ENCODE data around the gene SRGAP1.

Gene SRGAP1

DNA sequence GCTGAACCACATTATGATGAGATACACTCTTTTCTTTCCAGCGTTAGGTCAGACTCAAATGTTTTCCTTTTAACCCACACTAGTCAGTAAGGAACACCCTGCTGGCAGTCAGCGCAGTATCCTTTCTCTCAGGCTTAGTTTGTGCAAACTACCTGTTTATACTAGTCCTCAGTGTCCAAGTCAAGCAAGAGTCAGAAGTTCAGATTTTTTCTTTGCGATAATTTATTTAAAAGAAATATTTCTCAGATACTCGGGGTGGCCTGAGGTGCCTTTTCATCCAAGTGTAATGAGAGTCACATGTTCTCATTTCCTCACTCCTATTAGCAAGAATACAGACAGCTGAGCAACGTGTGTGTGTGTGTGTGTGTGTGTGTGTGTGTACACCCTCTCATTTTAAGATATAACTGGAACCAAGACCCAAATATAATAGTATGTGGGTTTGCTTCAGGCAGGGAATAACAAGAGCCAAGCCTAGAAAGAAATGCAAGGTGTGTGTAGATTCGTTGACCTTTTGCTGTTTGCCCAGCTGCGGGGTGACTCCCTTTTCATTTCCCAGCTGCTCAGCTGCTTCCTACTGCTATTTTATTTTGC is 194.9 kb downstream of the SRGAP1 start:
- Histone ChIP-seq H3K4me3 (replicated peaks; ENCODE audit: insufficient read depth, low read length) (no peak overlapping the region), H3K27ac (replicated peaks) (no peak overlapping the region), H3K27me3 (ENCODE audit: insufficient read depth, poor library complexity, severe bottlenecking) (no peaks in the 10 kb centered on the region)
- TF ChIP-seq CTCF (IDR thresholded peaks at IDR 0.05; ENCODE audit: insufficient read depth, low read length) (no peak), REST (IDR thresholded peaks at IDR 0.05; ENCODE audit: insufficient replicate concordance, low read depth) (no peak), GABPA (IDR thresholded peaks at IDR 0.05; ENCODE audit: low read depth) (no peak), POLR2AphosphoS5 (IDR thresholded peaks at IDR 0.05; ENCODE audit: low read depth) (no peak), SPI1 (IDR thresholded peaks at IDR 0.05; ENCODE audit: borderline replicate concordance, low read depth) (no peak)
- DNase-seq (ENCODE audit: low read depth in 1 of 2, low spot score in 1 of 2), result no peak

DNA sequence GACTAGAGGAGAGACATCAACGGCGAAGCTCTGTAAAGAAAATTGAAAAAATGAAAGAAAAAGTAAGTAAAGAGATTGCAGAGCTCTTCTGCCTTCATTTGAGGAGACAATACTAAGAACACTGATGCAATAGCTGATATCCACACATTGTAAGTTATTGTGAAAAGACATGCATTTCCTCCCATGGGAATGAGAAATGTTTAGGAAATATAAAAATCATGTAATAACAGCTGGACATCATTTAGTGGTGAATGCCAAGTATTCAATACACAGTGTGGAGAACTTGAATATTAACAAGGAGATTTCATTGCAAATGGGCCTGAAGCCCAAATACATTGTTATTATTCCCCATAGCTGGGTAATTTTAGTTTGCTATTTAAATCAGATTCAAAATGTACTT is 198.4 kb downstream of the SRGAP1 start:
- TF ChIP-seq GABPA (IDR thresholded peaks at IDR 0.05; ENCODE audit: low read depth) (no peak), CTCF (IDR thresholded peaks at IDR 0.05; ENCODE audit: insufficient read depth, low read length) (no peak), REST (IDR thresholded peaks at IDR 0.05; ENCODE audit: insufficient replicate concordance, low read depth) (no peak), POLR2AphosphoS5 (IDR thresholded peaks at IDR 0.05; ENCODE audit: low read depth) (no peak), SPI1 (IDR thresholded peaks at IDR 0.05; ENCODE audit: borderline replicate concordance, low read depth) (no peak)
- Histone ChIP-seq H3K27ac (replicated peaks) (no peak overlapping the region), H3K4me3 (replicated peaks; ENCODE audit: insufficient read depth, low read length) (no peak overlapping the region), H3K27me3 (ENCODE audit: insufficient read depth, poor library complexity, severe bottlenecking) (no peaks in the 10 kb centered on the region)
- DNase-seq (ENCODE audit: low read depth in 1 of 2, low spot score in 1 of 2), result no peak

DNA sequence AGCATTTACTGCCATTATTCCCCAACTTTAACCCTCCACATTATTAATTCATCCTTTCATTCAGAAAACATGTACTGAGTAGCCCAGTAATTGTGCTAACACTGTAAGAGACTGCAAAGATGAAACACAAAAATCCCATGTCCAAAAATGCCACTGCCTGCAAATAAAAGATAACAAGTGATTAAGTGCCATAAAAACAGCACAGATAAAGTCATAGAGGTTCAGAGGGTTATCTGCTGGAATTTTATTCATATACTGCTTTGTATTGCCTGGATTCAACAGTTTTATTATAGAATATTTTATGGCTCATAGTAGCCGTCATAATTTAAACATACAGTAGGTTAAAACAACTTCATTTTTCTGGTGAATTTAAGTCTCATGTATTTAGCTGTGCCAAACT is 199.7 kb downstream of the SRGAP1 start:
- Histone ChIP-seq H3K27me3 (ENCODE audit: insufficient read depth, poor library complexity, severe bottlenecking) (no peaks in the 10 kb centered on the region), H3K4me3 (replicated peaks; ENCODE audit: insufficient read depth, low read length) (no peak overlapping the region), H3K27ac (replicated peaks) (no peak overlapping the region)

More for the DNA sequence above, 199.7 kb downstream of the SRGAP1 start:
- DNase-seq (ENCODE audit: low read depth in 1 of 2, low spot score in 1 of 2), result no peak
- TF ChIP-seq SPI1 (IDR thresholded peaks at IDR 0.05; ENCODE audit: borderline replicate concordance, low read depth), result no peak
- TF ChIP-seq POLR2AphosphoS5 (IDR thresholded peaks at IDR 0.05; ENCODE audit: low read depth), result no peak
- no peak for TF ChIP-seq REST (IDR thresholded peaks at IDR 0.05; ENCODE audit: insufficient replicate concordance, low read depth)
- no peak for TF ChIP-seq CTCF (IDR thresholded peaks at IDR 0.05; ENCODE audit: insufficient read depth, low read length)
- TF ChIP-seq GABPA (IDR thresholded peaks at IDR 0.05; ENCODE audit: low read depth), result no peak

Data from HL-60 (cell line).